Glomerular endothelial cell (primary cell): ENCODE results near the gene ROR2. TPM values are rescaled to one million over a fixed set of nuclear protein-coding genes. Genes with fewer than 3 reads are reported as not detected.
"Not testable (repeated sequence)": the region's sequence is repeated elsewhere in the genome, so short reads cannot be mapped to it uniquely, and the experiment has no call there.

Experiments used
- DNase-seq: peaks from one replicate; pipeline ENCODE4 v3.0.0-alpha.2; 2011; ENCODE audit warnings: low read depth, low spot score; ENCODE audit errors: extremely low read depth
- total RNA-seq: library from RNA; depleted of rRNA; stranded (reverse); fragments of >200 nt; gene quantifications from 2 replicates; pipeline ENCODE4 v1.2.3, GENCODE V29; 2015

Gene ROR2
- total RNA-seq, 1 donor from 2014 or later, result 0.12 TPM

DNA sequence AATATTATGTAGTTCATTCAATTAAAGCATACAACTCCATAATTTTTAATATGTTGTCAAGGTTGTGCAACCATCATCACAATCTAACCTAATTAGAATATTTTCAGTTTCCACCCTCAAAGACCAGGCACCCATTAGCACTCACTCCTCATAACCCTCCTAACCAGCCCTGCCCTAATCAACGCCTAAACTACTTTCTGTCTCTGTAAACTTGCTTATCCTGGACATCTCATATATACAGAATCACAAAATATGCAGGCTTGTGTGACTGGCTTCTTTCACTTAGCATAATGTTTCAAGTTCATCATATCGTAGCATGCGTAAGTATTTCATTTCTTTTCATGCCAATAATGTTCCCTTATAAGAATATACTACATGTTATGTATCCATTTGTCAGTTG lies 391.6 kb downstream of the ROR2 start:
- DNase-seq, result no peak

DNA sequence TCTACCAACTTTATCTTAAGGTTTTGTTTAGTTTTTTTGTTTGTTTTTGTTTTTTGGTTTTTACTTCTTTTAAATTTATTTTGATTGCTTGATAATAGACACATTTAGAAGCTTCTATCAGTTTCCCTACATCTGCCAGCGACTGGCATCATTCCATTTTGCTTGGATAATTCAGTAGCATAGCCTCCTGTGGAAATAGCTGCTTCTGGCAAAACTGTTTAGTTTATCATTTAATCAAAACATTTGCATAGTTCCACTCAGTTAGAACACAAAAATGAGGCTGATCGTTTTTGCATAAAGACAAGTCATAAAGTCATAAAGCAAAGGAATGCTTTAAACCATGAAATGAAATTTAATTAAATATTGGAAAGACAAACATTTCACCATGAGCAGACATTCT lies 392.7 kb downstream of the ROR2 start:
- no peak for DNase-seq

DNA sequence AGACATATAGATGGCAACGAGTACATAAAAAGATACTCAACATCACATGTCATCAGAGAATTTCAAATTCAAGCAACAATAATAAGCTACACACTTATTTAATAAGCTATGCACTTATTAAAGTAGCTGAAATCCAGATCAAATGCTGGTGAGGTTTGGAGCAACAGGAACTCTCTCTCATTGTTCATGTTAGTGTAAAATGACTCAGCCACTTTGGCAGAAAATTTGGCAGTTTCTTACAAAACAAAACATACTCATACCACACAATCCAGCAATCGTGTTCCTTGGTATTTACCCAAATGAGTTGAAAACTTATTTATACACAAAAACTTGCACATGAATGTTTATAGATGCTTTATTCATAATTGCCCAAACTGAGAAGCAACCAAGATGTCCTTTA lies 394.9 kb downstream of the ROR2 start:
- no peak for DNase-seq

DNA sequence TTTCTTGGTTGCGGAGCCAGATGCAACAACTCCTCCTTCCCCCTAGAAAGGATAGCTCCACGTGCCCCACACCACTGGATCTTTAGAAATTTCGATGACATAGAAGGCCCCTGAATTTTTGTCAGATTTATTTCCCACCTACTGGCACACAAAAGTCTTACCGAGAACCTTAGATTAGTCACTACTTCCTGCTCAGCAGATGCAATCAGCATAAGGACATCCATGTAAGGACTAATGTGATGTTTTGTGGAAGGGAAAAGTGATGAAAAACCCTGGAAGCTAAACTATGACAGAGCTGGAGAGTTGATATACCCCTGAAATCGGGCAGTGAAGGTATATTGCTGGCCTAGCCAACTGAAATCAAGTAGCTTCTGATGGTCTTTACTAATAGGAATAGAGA lies 400.9 kb downstream of the ROR2 start:
- no peak for DNase-seq

DNA sequence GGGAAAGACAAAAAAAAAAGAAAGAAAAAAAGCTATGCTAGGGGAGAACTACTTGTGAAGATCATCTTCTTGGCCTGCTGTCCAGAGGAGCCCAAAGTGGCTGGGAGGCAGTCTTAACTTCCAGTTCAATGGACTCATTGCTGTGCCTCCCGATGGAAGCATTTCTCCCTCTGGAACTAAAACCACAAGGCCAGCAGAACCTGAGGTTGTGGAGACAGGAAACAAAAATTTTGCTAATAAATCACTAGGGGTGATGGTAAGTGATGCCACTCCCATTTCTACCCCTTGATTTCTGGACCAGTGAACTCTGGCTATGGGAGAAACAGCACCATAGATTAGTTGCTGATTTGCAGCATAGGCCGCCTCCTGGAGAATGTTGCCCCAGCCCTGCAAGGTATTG lies 402.9 kb downstream of the ROR2 start:
- DNase-seq, result no peak

DNA sequence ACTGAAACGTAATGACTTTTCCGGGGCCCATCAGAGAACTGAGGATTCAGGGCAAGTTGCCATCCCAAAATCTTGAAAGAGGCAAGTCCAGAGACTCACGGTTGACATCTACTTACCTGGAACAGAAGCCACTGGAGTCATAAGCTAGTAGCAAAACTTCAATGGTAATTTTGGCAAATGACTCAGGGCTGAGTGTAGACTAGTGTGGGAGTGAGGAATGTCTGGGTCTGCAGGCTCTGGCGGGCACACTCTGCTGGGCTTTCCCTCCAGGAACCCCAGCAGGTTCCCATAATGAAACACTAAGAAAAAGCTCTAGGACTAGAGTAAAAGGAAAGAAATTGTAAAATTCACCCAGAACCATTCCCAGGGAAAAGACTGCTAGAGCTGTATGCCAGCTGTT lies 403.5 kb downstream of the ROR2 start:
- no peak for DNase-seq

DNA sequence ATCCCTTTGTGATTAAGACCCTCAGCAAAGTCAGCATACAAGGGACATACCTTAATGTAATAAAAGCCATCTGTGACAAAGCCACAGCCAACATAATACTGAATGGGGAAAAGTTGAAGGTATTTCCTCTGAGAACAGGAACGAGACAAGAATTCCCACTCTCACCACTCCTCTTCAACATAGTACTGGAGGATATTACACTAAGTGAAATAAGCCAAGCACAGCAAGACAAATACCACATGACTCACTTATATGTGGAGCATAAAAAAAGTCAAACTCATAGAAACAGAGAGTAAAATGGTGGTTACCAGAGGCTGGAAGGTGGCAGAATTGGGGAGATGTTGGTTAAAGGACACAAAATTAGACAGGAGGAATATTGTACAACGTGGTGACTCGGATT lies 408.3 kb downstream of the ROR2 start:
- no peak for DNase-seq

DNA sequence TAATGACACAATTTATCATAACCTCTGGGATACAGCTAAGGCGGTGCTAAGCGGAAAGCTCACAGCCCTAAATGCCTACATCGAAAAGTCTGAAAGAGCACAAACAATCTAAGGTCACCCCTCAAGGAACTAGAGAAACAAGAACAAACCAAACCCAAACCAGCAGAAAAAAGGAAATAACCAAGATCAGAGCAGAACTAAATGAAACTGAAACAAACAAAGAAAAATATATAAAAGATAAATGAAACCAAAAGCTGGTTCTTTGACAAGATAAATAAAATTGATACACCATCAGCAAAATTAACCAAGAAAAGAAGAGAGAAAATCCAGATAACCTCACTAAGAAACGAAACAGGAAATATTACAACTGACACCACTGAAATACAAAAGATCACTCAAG lies 409.5 kb downstream of the ROR2 start:
- DNase-seq, result not testable (repeated sequence)

DNA sequence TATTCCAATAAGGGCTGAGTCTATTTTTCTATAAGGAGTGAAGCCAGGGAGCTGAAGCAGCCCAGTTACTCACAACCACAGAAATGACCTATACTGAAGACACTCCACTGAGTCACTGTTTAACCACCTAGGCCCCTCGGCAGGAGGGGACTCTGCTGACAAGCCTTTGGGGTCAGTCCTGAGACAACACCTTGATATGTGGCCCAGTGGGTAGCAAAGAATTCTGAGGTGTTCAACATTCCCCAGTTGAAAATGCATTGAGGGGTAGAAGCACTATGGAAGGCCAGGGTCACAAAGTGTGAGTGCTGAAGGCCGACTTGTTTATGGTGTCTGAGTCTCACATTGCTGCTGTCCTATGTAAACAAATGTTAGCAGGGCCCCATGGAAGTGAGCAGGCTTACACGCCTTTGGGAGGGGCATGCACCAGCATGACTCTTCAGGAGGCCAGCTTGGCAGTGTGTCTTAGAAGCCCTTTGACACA lies 413.8 kb downstream of the ROR2 start:
- no peak for DNase-seq

DNA sequence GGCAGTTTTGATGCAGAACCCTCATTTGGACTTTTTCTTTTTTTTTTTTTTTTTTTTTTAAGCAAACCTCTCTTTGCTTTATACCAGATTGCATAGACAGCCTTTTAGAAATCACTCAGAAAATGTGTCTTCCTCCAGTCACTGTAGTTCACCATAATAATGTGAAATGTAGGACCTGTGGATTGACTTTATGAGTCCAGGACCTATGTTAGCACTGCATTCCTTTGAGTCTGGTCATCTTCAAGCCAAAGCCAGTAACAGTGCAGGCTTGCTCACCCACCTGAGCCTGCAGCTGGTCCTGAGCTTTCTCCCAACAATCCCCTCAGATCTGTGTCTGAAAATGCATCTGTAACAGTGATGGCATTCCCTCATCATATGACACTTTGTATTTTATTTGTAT lies 415.7 kb downstream of the ROR2 start:
- DNase-seq, result no peak

DNA sequence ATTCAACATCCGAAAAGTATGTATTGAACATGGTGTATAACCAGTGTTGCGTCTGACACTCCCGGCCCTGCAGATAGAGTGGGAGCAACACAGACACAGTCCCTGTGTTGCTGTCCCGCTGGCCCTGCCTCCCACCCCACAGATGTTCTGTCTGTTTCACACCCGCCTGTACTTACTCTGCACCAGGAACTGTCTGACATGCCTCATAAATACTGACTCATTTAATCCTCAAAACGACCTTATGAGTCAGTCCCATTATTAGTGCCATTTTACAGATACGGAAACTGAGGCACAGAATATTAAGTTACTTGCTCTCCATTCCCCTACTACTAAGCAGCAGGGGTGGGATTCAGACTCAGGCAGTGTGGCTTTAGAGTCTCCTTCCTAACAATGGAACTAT lies 416.6 kb downstream of the ROR2 start:
- no peak for DNase-seq

DNA sequence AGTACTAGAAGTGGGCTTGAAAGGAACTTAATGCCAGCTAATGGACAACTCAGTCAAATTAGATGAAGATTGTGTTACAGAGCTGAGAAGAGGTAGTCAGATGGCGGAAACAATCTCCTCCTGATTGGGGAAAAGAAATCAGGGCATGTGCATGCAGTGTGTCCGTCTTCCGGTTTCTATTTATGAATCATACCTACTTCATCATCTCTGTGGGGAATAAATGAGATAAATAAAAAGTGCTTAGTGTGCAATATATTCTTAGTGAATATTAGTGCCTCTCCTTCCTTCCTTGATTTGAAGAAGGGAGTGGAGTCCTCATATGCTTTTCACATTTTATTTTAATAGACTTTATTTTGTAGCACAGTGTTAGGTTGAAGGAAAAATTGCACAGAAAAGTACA lies 417.7 kb downstream of the ROR2 start:
- no peak for DNase-seq

DNA sequence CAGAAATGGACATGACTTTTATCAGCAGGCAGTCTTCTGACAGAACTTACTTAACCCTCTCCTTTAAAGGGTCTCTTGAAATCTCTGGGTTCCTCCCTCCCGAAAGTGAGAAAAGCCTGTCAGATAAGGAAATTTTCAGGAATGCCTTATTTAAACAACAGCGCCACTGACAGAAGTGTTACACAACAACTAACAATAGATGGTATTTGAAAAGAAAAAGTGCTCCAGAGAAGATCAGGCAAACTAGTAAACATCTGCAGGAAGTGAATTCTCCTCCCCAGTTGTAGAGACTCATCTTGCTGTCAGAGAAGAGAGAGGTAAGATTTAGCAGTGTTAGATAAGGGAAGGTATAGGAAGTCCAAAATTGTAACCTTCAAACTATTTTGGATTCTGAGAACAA lies 419.2 kb downstream of the ROR2 start:
- DNase-seq, result no peak

DNA sequence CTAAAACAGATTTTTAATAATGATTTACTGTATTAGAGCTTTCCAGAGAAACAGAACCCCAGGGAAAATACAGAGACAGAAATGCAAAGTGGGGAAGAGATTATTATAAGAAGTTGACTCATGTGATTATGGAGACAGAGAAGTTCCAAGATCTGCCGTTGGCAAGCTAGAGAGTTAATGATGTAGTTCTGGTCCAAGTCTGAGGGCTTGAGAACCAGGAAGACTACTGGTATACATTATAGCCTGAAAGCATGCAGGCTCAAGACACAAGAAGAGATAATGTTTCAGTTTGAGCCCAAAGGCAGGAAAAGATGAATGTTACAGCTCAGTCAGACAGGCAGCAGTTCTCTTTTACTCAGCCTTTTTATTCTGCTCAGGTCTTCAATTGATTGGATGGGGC lies 427.5 kb downstream of the ROR2 start:
- DNase-seq, result no peak

DNA sequence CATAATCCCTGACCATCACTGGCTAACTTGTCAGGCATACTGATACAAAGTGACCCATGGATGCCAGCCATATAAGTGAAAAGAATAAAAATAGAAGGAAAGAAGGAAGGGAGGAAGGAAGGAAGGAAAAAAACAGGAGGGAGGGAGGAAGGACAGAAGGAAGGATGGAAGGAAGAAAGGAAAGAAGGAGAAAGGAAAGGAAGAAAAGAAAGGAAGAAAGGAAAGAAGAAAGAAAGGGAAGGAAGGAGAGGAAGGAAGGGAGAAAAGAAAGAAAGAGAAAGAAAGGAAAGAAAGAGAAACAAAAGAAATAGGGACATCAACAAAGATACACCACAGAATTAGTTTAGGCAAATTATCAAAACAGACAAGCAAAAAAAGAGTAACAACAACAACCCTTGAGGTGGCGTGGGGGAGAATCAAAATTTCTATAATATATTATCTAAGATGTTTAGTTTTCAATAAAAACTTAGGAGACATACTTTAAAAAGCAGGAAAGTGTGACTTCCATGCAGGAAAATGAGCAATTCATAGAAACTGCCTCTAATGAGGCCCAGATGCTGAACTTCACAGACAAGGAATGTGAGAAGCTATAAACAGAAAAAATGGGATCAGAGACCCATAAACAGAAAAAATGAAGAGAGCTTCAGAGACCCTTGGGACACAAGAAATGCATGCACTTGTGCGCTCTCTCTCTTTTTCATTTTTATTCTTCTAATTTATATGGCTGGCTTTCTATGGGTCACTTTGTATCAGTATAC lies 430.3 kb downstream of the ROR2 start:
- no peak for DNase-seq

DNA sequence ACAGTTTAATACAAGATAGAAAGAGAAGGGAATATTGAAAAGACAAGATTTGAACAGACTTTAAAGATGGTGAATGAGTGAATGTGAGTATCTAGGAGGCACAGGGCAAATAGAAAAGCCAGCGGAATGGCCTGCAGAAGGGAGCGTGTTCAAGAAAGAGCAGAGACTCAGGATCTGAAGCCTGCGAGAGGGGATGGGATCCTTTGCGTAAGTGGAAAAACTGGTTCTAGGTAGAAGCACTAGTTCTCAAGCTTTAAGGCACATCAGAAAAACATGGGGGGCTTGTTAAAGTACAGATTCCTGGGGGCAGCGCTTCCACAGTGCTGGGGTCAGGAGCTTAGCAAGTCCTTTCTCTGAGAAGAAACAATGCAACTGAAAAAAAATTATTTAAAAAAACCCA lies 431.6 kb downstream of the ROR2 start:
- no peak for DNase-seq

DNA sequence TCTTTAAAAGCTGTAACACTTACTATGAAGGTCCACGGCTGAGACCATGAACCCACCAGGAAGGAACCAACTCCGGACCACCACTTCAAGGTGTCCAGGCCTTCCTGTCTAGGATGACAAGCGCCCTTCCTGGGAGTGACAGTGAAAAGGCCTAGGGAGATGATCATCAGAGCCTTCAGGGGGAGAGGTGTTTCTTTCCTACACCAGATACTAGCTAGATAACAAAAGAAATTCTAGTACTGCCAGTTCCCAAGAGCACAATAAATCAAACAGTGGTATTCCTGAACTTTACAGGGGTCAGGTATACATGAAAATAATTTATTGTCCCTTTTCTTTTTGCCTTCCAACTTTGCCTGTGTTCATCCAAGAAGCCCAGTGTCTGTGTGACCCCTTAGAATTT lies 432.2 kb downstream of the ROR2 start:
- DNase-seq, result no peak

DNA sequence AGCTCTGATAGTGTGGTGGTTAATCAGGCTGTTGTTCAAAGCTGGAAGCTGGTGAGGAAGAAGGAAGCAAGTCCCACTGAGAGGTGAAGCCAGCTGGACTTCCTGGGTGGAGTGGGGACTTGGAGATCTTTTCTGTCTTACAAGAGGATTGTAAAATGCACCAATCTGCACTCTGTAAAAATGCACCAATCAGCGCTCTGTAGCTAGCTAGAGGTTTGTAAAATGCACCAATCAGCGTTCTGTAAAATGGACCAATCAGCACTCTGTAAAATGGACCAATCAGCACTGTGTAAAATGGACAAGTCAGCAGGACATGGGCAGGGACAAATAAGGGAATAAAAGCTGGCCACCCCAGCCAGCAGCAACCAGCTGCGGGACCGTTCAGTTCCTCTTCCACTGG lies 432.7 kb downstream of the ROR2 start:
- not testable (repeated sequence) for DNase-seq

DNA sequence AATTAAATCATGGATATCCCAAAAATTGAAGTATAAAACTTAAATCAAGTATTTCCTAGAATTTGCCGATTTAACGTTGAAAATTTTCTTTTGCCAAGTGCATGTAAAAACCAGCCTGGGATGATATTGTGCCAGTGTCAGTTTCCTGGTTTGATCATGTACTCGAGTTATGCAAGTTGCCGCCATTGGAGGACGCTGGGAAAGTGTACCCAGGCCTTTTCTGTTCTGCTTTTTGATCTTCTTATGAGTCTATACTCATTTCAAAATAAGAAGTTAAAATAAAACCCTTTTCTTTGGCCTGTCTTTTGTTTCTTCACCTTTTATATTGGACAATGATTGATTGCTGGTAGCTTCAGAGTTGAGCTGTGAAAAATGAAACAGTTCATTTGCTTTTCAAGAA lies 433.3 kb downstream of the ROR2 start:
- DNase-seq, result no peak

DNA sequence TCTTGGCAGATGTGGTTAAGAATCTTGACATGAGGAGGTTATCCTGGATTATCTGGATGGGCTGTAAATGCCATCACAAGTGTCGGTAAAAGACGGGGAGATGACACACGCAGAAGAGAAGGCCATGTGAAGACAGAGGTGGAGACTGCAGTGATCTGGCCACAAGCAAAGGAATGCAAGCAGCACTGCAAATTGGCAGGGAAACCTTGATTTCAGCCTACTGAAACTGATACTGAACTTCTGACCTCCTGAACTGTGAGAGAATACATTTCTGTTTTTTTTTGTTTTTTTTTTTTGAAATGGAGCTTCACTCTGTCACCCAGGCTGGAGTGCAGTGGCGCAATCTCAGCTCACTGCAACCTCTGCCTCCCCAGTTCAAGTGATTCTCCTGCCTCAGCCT lies 433.9 kb downstream of the ROR2 start:
- DNase-seq, result no peak

DNA sequence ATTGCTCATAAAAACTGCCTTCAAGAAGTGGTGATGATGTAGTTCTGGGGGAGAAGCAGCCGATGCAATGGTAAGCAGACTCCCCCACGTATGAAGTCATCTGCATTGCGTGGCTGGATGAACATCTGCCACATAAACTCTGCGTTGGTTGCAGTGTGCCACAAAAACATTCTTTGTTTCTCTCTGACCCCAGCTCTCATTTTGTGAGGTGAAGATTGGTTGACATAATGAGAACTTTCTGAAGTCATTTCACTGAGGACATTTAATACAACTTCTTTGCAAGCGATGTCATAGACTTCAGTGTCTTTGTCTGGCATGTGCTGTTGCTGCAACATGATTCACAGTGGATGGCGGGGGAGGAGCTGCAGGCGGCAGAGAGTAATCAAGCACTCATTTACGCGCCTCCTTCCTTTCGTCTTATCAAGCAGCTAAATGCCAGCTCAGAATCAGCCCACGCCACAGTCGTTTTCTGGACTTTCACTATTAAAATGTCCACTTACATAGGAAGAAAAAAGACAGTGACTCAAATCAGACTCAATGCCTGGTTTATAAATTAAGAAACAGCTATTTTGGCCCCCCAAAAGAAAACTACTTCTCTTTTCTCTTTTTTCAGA lies 434.8 kb downstream of the ROR2 start:
- no peak for DNase-seq
